Astrocyte of the spinal cord (primary cell): ENCODE measurements around the gene TMC2.

Source experiments
- DNase-seq: peaks from one replicate; pipeline ENCODE4 v3.0.0; 2011; ENCODE audit warnings: low read depth, low spot score
- H3K4me3 ChIP-seq: 2 replicates; pipeline ENCODE4 v1.5.1; 2011; ENCODE audit warnings: low read depth, mild to moderate bottlenecking, low read length, moderate library complexity
- in situ Hi-C: cut with HindIII; loops from 2 replicates; pipeline ENCODE4 v1.10.0; 2017; ENCODE audit warnings: low sequenced_read_pairs
- TF ChIP-seq, protein P1 (sequence below): IDR thresholded peaks from 2 replicates; pipeline ENCODE4 v1.5.1; 2012; ENCODE audit warnings: low read depth, mild to moderate bottlenecking, low read length, inconsistent platforms

TMC2 gene

DNA sequence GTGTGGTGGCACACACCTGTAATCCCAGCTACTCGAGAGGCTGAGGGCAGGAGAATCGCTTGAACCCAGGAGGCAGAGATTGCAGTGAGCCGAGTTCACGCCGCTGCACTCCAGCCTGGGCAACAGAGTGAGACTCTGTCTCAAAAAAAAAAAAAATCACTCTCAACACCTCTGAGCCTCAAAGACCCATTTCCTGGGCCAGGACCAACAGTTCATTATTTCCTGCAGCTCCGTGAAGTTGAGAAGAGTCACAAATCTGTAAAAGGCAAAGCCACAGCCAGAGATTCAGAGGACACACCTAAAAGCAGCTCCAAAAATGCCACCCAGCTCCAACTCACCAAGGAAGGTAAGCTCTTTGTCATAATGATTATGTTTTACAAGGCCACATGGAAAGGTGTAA is 100.9 kb downstream of the TMC2 start:
- TF ChIP-seq, protein P1, sequence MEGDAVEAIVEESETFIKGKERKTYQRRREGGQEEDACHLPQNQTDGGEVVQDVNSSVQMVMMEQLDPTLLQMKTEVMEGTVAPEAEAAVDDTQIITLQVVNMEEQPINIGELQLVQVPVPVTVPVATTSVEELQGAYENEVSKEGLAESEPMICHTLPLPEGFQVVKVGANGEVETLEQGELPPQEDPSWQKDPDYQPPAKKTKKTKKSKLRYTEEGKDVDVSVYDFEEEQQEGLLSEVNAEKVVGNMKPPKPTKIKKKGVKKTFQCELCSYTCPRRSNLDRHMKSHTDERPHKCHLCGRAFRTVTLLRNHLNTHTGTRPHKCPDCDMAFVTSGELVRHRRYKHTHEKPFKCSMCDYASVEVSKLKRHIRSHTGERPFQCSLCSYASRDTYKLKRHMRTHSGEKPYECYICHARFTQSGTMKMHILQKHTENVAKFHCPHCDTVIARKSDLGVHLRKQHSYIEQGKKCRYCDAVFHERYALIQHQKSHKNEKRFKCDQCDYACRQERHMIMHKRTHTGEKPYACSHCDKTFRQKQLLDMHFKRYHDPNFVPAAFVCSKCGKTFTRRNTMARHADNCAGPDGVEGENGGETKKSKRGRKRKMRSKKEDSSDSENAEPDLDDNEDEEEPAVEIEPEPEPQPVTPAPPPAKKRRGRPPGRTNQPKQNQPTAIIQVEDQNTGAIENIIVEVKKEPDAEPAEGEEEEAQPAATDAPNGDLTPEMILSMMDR, result no peak
- no peak for DNase-seq
- in situ Hi-C loops, result no loop called here
- no peak overlapping the region for H3K4me3 ChIP-seq

DNA sequence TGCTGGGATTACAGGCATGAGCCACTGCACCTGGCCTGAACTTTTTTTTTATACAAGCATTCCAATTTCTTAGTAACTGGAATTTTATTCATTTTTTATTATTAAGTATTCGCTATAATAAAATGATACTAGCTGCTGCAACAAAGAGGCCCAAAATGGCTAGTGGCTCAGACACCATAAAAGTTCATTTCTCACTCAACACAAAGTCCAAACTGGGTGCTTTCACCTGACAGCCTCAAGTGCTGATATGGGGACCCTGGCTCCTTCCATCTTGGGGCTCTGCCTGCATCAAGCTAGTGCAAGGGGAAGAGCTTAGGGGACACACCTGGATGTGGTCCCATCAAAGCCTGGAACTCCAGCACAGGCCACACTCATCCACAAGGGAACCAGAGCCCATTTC is 103.9 kb downstream of the TMC2 start:
- DNase-seq, result no peak
- TF ChIP-seq, protein P1, result no peak
- no peak overlapping the region for H3K4me3 ChIP-seq
- in situ Hi-C loops, result no loop called here

DNA sequence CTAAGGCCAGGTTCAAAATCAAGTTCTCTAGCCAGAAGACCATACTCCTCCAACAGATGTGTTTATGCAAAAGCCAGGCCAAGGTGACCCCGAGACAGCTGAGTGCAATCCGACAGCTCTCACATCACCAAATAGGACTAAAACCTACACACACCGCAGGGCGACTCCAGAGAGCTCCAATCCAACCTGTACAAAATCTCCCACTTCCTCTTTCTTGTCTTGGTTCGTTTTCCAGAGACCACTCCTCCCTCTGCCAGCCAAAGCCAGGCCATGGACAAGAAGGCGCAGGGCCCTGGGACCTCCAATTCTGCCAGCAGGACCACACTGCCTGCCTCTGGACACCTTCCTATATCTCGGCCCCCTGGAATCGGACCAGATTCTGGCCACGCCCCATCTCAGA is 104.5 kb downstream of the TMC2 start:
- H3K4me3 ChIP-seq, result no peak overlapping the region
- no peak for DNase-seq
- in situ Hi-C loops, result no loop called here
- TF ChIP-seq, protein P1, result no peak

DNA sequence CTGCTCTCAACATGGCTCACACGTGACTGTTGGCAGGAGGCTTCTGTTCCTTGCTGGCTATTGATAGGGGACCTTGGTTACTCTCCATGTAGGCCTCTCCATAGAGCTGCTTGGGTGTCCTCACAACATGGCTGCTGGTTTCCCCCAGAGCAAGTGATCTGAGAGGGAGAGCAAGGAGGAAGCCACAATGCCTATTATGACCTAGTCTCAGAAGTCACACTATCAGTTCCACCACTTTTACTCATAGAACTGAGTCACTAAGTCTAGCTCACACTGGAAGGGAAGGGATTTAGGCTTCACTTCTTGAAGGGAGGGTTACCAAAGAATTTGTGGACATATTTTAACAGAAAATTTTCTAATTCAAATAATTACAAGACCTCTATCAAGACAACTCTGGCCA is 107.3 kb downstream of the TMC2 start:
- H3K4me3 ChIP-seq, result no peak overlapping the region
- TF ChIP-seq, protein P1, result no peak
- no peak for DNase-seq
- in situ Hi-C loops, result no loop called here

DNA sequence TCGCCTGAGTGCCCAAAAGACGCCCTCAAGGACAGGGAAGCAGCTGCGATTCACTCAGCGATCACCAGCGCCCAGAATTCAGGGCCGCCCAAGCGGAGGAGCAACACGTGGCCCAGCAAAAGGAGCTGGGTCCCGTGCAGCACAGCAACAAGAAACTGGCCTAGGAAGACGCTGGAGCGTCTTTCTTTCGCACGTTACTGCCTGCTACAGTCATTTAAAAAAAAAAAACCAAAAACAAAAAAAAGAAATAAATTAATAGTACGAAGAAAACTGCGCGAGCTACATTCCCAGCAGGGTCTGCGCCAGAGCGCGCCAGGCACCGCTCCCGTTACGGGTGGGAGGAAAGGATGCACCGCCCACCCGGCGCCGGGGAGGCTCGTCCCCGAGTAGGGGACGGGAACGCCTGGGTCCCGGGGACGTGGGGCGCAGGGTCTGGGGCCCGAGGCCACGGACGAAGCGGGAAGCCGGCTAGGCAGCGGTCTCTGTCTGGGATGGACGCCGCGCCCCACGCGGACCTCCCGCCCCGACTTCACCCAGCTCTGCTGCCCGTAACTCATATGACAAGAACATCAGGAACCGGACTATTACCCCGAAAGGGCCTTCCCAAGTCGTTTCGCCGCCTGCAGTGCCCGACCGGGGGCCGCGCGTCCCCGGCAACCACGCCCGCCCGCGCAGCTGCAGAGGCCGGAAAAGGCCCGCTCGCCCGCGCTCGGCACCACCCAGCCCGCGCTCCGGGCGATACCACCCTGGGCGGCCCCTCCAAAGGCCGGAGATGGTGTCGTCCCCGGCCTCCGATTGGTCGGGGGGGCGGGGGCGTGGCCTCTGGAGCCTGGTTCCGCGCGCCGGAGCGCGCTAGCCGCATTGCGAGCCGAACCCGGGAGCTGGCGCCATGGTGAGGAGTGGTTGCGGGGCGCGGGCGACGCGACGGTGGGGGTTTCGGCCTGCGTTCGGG is 115.7 kb downstream of the TMC2 start, which contains the start of gene NOP56:
Gene NOP56, plus strand, starts transcription at position 861 of the 952 bp plus-strand sequence. Its CDS starts 29 bp downstream, at position 890.
- in situ Hi-C loops, result no loop called here
- TF ChIP-seq, protein P1, result no peak
- peak; percentile 92 for DNase-seq
- H3K4me3 ChIP-seq, result peak within 1 kb of the TSS; percentile 98

DNA sequence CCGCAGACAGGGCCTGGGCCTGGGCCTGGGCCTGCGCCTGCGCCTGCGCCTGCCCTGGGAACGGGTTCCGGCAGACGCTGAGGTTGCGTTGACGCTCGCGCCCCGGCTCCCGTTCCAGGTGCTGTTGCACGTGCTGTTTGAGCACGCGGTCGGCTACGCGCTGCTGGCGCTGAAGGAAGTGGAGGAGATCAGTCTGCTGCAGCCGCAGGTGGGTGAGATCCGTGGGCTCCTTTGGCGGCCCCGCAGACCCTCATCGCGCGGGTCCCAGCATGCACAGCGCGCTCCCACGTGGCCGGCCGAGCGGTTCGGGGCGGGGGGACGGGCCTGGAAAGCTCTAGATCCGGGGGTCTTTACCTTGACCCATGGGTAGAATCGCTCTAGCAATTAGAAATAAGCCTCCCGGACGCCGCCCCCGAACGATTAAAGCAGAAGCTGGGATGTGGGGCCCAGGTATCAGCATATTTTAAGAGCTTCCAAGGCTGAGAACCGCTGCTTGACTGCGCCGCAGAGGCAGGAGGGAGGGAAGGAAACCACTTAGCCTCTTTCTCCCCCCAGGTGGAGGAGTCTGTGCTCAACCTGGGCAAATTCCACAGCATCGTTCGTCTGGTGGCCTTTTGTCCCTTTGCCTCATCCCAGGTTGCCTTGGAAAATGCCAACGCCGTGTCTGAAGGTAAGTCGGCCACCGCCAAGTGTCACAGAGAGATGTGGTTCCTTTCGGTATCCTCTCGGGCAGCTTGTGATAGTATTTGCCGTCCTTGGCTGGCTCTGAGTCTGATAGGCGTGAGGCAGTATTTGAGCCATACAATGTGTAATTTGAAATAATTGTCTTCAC is 116.6 kb downstream of the TMC2 start:
- DNase-seq, result peak; percentile 22
- TF ChIP-seq, protein P1, result no peak
- in situ Hi-C loops, result no loop called here
- H3K4me3 ChIP-seq, result peak overlapping the region; percentile 98
